Fibroblast of mammary gland (primary cell): ENCODE results near the gene ARHGAP22.
A peak's percentile ranks its signal among the peaks of the same experiment; 100 is the strongest.
"Not testable (repeated sequence)": the region's sequence is repeated elsewhere in the genome, so short reads cannot be mapped to it uniquely, and the experiment has no call there.

Source experiments
- DNase-seq: peaks from one replicate; pipeline ENCODE4 v3.0.0-alpha.2; 2010; ENCODE audit warnings: low read depth
- H3K4me3 ChIP-seq: 2 replicates; pipeline ENCODE4 v1.5.1; 2011; ENCODE audit warnings: low read depth, mild to moderate bottlenecking, low read length, moderate library complexity; ENCODE audit not compliant: control insufficient read depth
- CTCF ChIP-seq: conservative IDR thresholded peaks from 2 replicates; pipeline ENCODE4 v1.5.1; 2011; ENCODE audit warnings: low read depth, low read length, inconsistent platforms; ENCODE audit not compliant: control insufficient read depth, insufficient read depth

Gene ARHGAP22

GRCh38 chr10:48649349-48649944 is 44.6 kb upstream of the ARHGAP22 start:
- DNase-seq = peak; percentile 20
- no peak overlapping the region for H3K4me3 ChIP-seq
- TF ChIP-seq CTCF = peak; percentile 19

- no peak for TF ChIP-seq CTCF
- no peak overlapping the region for H3K4me3 ChIP-seq
- DNase-seq = no peak
Measured at GRCh38 chr10:48648172-48648942, 43.5 kb upstream of the ARHGAP22 start.

- DNase-seq, H3K4me3 ChIP-seq: not testable (repeated sequence)
Measured at GRCh38 chr10:48647073-48647472, 42.2 kb upstream of the ARHGAP22 start.

- no peak for DNase-seq
- TF ChIP-seq CTCF = no peak
- H3K4me3 ChIP-seq = no peak overlapping the region
Measured at GRCh38 chr10:48645600-48645999, 40.7 kb upstream of the ARHGAP22 start.

GRCh38 chr10:48641099-48641690 is 36.3 kb upstream of the ARHGAP22 start:
- H3K4me3 ChIP-seq, DNase-seq: not testable (repeated sequence)

- no peak for TF ChIP-seq CTCF
- DNase-seq = no peak
- H3K4me3 ChIP-seq = no peak overlapping the region
Measured at GRCh38 chr10:48640326-48640725, 35.5 kb upstream of the ARHGAP22 start.

GRCh38 chr10:48639632-48640031 is 34.8 kb upstream of the ARHGAP22 start:
- no peak for TF ChIP-seq CTCF

More at GRCh38 chr10:48639632-48640031, 34.8 kb upstream of the ARHGAP22 start:
- DNase-seq = peak; percentile 25
- H3K4me3 ChIP-seq = no peak overlapping the region
